ENCODE measurements around the gene MYBBP1A. TPM values are rescaled to one million over a fixed set of nuclear protein-coding genes. Genes with fewer than 3 reads are reported as not detected.

The MYBBP1A gene
- total and polyA plus RNA-seq, 2 of the 13 experiments (the other 11 are each of a cell fraction or from before 2014, with no cell fraction given): 18.6 to 54.8 TPM

DNA sequence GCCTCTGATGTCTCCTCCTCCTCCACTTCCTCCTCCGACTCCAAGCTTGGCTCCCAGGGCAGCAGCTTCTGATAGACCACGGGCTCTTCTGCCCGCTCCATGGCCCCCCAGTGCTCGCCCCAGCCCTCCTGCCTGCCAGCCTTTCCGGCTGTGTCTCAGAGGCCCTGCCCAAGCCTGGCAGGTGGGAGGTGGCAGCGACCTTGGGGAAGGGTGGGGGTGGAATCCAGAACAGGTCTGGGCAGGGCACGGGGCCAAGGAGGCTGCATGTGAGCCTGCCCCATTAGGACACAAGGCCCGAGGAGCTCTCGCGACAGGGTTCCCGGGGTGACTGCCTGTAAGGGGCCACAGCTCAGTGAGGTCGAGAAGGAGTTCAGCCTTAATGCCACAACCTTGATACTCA lies 5.2 kb upstream of the MYBBP1A start, which contains the start of gene GGT6 (continued):
- TF ChIP-seq, protein P1, sequence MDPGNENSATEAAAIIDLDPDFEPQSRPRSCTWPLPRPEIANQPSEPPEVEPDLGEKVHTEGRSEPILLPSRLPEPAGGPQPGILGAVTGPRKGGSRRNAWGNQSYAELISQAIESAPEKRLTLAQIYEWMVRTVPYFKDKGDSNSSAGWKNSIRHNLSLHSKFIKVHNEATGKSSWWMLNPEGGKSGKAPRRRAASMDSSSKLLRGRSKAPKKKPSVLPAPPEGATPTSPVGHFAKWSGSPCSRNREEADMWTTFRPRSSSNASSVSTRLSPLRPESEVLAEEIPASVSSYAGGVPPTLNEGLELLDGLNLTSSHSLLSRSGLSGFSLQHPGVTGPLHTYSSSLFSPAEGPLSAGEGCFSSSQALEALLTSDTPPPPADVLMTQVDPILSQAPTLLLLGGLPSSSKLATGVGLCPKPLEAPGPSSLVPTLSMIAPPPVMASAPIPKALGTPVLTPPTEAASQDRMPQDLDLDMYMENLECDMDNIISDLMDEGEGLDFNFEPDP (CRISPR knock-in tag; conservative IDR thresholded peaks at IDR 0.05): 0 out of 2 replicates have a peak, but pooled peaks have one; percentile 94
- TF ChIP-seq ZMYM4 (CRISPR knock-in tag; IDR thresholded peaks at IDR 0.05) (0 out of 2 replicates have a peak, but pooled peaks have one; percentile 8), PPARG (CRISPR knock-in tag; conservative IDR thresholded peaks at IDR 0.05) (no peak), ISL2 (CRISPR knock-in tag; IDR thresholded peaks at IDR 0.05) (no peak), ZNF484 (CRISPR knock-in tag; IDR thresholded peaks at IDR 0.05; ENCODE audit: borderline replicate concordance, low read depth) (no peak), RAD21 (CRISPR knock-in tag; IDR thresholded peaks at IDR 0.05) (no peak), NFKB2 (CRISPR knock-in tag; IDR thresholded peaks at IDR 0.05; ENCODE audit: borderline replicate concordance) (0 out of 2 replicates have a peak, but pooled peaks have one; percentile 18)
- TF ChIP-seq, protein P2, sequence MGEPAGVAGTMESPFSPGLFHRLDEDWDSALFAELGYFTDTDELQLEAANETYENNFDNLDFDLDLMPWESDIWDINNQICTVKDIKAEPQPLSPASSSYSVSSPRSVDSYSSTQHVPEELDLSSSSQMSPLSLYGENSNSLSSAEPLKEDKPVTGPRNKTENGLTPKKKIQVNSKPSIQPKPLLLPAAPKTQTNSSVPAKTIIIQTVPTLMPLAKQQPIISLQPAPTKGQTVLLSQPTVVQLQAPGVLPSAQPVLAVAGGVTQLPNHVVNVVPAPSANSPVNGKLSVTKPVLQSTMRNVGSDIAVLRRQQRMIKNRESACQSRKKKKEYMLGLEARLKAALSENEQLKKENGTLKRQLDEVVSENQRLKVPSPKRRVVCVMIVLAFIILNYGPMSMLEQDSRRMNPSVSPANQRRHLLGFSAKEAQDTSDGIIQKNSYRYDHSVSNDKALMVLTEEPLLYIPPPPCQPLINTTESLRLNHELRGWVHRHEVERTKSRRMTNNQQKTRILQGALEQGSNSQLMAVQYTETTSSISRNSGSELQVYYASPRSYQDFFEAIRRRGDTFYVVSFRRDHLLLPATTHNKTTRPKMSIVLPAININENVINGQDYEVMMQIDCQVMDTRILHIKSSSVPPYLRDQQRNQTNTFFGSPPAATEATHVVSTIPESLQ (CRISPR knock-in tag; conservative IDR thresholded peaks at IDR 0.05): no peak

DNA sequence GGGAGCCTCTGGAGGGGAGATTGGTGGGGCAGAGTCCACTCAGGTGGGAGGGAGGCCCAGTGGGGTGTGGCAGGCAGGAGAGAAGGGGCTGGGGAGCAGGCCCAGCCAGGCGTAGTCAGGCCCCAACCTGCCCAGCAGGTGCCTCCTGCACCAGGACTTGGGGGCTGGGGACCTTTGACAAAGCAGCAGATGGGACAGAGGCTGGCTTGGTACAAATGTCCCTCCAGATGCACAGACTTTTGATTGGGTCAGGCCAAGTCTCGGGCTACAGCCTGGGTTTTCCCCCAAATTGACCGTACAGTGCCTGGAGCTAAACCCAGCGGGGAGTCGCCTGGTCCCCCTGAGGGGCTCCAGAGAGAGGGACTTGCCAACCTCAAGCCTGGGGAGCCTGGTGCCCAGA lies 4.8 kb upstream of the MYBBP1A start:
- no peak for TF ChIP-seq NR2F6 (IDR thresholded peaks at IDR 0.05)
- TF ChIP-seq NR2F6 (CRISPR knock-in tag; IDR thresholded peaks at IDR 0.05): no peak
- no peak for TF ChIP-seq ZNF652 (CRISPR knock-in tag; IDR thresholded peaks at IDR 0.05; ENCODE audit: borderline replicate concordance, low read depth)
- no peak for TF ChIP-seq CC2D1A (CRISPR knock-in tag; IDR thresholded peaks at IDR 0.05)
- TF ChIP-seq PTBP1 (IDR thresholded peaks at IDR 0.05; ENCODE audit: low read depth, low read length, poor library complexity, severe bottlenecking): no peak
- TF ChIP-seq, protein P3, sequence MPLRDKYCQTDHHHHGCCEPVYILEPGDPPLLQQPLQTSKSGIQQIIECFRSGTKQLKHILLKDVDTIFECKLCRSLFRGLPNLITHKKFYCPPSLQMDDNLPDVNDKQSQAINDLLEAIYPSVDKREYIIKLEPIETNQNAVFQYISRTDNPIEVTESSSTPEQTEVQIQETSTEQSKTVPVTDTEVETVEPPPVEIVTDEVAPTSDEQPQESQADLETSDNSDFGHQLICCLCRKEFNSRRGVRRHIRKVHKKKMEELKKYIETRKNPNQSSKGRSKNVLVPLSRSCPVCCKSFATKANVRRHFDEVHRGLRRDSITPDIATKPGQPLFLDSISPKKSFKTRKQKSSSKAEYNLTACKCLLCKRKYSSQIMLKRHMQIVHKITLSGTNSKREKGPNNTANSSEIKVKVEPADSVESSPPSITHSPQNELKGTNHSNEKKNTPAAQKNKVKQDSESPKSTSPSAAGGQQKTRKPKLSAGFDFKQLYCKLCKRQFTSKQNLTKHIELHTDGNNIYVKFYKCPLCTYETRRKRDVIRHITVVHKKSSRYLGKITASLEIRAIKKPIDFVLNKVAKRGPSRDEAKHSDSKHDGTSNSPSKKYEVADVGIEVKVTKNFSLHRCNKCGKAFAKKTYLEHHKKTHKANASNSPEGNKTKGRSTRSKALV (CRISPR knock-in tag; IDR thresholded peaks at IDR 0.05): no peak
- no peak for TF ChIP-seq AGO1 (IDR thresholded peaks at IDR 0.05; ENCODE audit: low read depth, low read length, poor library complexity, severe bottlenecking)
- TF ChIP-seq ZNF557 (CRISPR knock-in tag; IDR thresholded peaks at IDR 0.05): no peak
- no peak for TF ChIP-seq CCDC6 (CRISPR knock-in tag; IDR thresholded peaks at IDR 0.05)
- TF ChIP-seq TOPORS (CRISPR knock-in tag; IDR thresholded peaks at IDR 0.05): no peak
- no TSS peak for BruUV-seq (replicated peaks)
- Histone ChIP-seq H3K36me3 (replicated peaks in 1 of 2; ENCODE audit: control insufficient read depth in 1 of 2, insufficient read depth in 2 of 2, low read length in 2 of 2) (no peaks in the 10 kb centered on the region), H3K79me2 (ENCODE audit: insufficient read depth, low read length) (peaks cover 2% of the 10 kb centered on the region), H2AFZ (ENCODE audit: low read length) (no peak overlapping the region), H3K27me3 (ENCODE audit: control insufficient read depth in 1 of 2, insufficient read depth in 2 of 2, low read length in 2 of 2) (no peaks in the 10 kb centered on the region), H3K4me3 (replicated peaks in 1 of 3; ENCODE audit: insufficient read depth in 1 of 3, low read depth in 2 of 3, low read length in 3 of 3) (no peak overlapping the region), H3K9me3 (ENCODE audit: low read length) (no peaks in the 10 kb centered on the region), H3K9ac (ENCODE audit: insufficient read depth, low read depth, low read length) (no peak overlapping the region), H3K4me2 (ENCODE audit: low read depth, low read length) (no peak overlapping the region), H4K20me1 (ENCODE audit: insufficient read depth, low read length) (no peaks in the 10 kb centered on the region), H3K27ac (ENCODE audit: extremely low read length, insufficient read depth, low read length) (no peak overlapping the region), H3K4me1 (ENCODE audit: insufficient read depth, low read length) (peaks cover 52% of the 10 kb centered on the region)
- CTCF ChIA-PET (ENCODE audit: low intra/inter-chr PET ratio, low total read pairs): no interaction called here
- FAIRE-seq (no peak), ATAC-seq (no peak), DNase-seq (ENCODE audit: low spot score) (no peak)
- WGBS (ENCODE audit: low lambda C conversion rate): 94% methylated on average over 3 of the region's 5 CpGs
- POLR2A ChIA-PET: interaction anchor here (1.1 kb wide), 1 partner anchor 17 kb away, joined by 4 read pairs; no protein-coding TSS in a partner anchor
- in situ Hi-C loops (cut with HindIII; ENCODE audit: extremely low pct_ligation_motif_present, low pct_unique_long_range_greater_than_20kb) (loop anchor here (10.0 kb wide), 1 partner anchor 335 kb away; the partner anchor contains the start of gene C17orf107), intact Hi-C loops (cut with micrococcal nuclease; ENCODE audit: unreplicated experiment) (loop anchor here (10.0 kb wide), 1 partner anchor 325 kb away; no protein-coding TSS in a partner anchor)
